ENCODE measurements around the gene TANK.
"Not testable (repeated sequence)": the region's sequence is repeated elsewhere in the genome, so short reads cannot be mapped to it uniquely, and the experiment has no call there.

Gene TANK

DNA sequence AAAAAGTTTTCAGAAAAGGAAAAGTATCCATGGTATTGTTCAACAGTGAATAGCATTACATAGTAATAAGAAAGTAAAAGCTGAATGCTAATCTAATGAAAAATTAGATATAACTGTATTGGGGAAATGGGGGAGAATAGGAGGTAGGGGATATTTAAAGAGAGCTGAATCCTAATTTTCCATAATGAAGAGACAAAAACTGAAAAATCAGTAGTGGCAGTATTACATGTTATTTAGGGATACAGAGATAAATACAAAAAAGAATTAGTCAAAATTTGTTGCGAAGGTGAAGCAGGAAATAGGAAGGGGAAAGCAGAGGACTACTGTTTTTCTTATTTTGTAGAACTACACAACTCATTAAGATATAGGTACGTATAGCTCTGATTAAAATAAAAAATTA is 9.1 kb downstream of the TANK start:
- DNase-seq: no peak

DNA sequence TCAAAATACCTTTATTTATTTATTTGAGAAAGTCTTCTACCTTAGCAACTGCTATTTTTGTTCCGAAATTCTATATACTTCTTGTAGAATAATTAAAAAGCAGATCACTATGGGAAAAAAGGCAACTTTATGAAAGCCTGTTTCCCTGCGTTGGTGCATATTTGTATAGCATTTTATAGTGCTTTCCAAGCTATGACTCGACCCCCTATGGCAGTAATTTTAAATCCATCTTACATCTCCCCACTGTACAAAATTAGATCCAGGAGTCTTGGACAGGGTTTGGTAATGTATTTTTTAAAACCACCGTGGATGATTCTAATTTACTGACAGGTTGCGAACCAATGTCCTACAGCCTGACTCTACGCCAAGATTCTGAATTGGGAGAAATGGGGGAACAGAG is 10.1 kb downstream of the TANK start:
- no peak for DNase-seq

DNA sequence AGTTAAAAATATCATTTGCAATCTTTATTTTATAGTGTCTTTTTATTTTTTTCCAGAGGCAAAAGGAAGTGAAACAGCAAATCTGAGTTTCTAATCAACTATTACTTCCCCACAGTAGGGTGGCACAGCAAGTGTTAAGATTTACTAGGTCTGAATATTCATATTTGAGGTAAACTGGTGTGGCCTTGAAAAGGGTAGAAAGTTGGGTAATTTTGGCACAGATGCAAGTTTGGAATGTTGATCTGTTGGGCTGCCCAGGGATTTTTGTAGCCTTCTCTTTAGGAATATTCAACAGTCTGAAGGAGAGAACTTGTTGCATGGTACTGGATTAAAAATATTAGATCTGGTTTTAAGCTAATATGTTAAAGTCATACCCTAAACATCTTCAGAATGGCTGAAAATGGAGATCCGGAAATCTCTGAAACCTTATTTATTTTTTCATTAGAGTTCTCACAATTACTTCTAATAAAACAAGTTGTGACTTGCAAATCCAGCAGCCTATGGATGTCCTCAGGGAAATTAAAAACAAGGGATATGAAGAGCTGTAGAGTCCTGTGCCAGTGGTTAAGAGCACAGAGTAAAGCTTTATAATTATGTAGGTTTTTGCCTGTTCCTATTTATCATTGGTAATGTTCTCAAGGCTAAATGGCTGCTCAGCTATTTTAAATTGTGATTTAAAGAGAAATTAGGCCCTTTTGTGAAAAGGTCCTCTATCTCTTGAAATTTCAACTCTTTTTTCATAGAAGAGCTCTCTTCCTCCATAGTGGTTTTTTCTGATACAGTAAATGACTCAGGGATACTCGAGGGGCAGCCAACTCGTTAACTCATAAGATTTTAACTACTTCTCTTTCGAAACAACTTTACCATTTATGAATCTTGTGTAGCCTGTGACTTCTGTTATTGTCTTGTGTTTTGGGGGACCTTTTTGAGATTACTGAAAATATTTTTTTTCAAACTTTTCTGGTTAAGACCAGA is 11.0 kb downstream of the TANK start:
- peak in 1 of 5 experiments; percentile 74 for DNase-seq

DNA sequence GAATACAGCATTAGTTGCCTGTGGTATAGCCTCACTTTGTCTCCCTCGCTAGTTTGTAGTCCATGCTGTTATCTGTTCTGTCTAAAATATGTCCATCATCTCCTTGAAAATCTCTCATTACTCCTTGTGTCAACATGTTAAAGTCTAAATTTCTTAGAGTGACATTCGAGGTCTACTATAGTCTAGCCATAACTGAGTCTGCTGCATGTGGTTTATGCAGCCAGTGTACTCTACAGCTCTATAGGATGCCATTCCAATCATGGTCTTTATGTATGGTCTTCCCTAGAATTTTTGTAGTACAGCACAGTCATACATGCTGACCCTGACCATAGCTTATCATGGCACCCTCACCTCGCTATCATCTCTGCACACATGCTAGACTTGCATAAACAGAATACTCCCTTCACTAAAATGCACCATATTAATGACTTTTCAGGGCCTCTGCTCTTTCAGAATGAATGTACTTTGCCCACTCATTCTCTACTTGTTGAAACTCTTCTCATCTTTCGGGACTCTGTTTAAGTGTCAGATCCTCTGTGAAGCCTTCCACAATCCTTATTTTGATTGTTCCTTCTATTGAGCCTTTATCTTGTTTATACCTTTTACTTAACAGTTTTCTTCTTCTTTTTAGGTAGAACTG is 12.8 kb downstream of the TANK start:
- peak in 1 of 5 experiments; percentile 56 for DNase-seq

DNA sequence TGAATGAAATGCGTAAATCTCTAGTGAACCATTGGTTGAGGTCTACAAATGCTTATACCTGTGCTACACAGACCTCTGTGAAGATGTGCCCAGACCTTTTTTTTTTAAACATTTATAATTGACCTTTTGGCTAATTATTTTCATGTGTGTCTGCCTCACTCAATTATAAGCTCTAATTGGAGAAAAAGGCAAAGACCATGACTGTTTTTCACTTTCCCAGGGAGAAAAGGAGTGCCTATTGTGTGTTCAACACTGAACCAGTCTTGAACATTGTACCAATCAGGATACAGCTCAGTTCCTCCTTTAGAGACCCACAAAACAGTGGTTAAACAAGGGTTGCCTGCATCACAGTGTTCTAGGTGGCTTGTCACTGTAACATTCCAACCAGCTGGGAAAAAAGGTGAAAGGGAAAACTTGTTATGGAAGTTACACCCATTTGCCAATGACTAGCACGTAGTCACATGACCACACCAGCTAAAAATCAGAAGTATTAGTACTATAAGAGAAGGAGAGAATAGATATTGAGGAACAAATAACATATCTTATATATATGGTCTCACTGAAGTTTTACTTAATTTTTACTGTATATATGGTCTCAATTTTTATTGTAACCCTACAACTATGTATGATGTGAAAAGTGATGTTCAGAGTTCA is 13.4 kb downstream of the TANK start:
- DNase-seq: no peak

DNA sequence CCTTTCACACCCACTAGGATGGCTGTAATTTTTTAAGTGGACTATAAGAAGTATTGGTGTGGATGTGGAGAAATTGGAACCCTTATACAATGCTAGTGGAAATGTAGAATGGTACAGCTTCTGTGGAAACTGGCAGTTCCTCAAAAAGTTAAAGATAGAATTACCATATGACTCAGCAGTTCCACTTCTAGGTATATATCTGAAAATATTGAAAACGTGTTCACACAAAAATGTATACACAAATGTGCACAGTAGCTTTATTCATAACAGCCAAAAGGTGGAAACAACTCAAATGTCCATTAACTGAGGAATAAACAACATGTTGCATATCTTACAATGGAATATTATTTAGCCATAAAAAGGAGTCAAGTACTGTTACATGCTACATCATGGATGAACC is 17.7 kb downstream of the TANK start:
- no peak for DNase-seq

DNA sequence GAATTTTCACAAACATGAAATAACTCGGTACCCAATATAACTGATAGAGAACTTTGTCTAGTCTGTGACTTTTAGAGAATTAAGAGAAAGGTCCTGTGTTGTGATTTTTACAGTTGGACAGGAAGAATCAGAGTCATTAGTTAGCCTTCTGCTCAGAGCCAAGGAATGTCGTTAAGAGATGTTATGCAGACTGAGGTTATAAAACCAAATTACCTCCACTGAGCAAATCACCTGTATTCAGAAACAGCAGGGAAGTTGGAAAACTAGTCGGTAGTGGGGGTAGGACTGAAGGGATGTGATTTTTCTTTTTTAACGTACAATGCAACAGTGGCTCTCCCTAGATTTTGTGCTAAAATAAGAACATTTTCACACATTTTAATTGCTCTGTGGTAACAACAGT is 18.5 kb downstream of the TANK start:
- no peak for DNase-seq

DNA sequence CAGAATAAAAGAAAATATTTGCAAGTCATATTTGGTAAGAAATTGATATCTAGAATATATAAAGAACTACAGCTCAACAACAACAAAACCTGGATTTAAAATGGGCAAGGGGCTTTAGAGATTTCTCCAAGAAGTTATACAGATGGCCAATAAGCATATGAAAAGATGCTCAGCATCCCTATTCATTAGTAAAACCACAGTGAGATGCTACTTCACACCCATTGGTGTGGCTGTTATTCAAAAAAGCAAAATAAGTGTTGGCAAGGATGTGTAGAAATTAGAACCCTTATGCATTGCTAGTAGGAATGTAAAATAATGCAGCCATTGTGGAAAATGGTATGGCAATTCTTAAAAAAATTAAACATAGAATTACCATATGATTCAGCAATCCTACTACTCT is 29.8 kb downstream of the TANK start:
- no peak for DNase-seq

DNA sequence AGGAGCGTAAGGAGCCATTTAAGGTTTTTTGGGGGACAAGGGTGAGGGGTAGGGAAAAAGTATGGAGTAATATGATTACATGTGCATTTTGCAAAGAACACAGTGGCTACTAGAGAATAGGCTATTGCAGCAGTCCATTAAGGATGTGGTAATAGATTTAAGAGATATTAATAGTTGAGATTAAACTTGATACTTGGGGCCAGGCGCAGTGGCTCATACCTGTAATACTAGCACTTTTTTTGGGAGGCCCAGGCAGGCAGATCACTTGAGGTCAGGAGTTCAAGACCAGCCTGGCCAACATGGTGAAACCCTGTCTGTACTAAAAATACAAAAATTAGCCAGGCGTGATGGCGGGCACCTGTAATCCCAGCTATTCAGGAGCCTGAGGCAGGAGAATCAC is 35.4 kb downstream of the TANK start:
- DNase-seq: not testable (repeated sequence)

DNA sequence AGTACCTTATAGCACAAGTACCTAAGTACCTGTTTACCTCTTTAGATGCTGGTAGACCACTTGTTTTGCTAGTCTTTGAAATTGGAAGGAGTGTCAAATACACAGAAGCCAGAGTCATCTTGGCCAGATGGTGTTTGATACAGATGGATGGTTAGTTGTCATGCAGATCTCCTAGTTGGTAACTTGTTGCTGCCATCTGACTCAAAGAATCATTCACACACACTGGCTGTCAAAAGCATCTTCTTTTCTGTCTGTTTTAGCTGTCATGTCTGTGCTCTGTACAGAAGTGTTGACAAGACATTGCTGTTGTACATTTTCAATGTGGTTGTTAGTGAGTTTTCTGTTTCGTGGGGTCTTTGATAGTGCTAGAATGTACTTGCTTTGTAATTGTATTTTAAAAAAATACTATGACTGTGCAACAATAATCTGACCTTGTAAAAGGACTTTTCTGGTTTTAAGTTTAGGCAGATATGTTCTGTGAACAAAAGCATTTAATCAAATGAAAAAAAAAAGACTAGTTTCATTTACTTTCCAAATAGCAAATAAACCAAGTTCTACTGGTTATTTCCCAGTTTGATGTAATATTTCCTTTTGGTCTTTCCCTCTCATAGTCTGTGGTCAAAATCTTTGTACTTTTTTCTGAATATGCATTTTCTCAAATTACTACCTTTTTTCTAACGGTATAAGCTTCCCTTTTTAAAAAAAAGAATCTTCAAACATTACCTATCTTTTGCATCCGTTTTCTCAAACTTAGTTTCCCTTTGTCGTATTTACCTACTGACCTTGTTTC is 39.9 kb downstream of the TANK start:
- DNase-seq: peak in 1 of 5 experiments; percentile 84

DNA sequence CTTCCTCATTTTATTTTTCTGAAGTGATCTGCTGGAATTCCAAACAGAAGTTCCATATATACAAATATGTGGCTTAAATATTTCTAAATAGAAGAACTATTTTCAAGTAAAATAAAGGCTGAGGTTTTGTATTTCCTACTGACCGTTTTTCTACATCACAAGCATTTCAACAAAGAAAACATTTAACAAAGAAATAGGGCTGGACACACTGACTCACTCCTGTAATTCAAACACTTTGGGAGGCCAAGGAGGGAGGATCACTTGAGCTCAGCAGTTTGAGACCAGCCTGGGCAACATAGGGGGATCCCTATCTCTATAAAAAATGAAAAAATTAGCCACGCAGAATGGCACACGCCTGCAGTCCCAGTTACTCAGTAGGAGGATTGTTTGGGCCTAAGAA is 44.6 kb downstream of the TANK start:
- DNase-seq: no peak

DNA sequence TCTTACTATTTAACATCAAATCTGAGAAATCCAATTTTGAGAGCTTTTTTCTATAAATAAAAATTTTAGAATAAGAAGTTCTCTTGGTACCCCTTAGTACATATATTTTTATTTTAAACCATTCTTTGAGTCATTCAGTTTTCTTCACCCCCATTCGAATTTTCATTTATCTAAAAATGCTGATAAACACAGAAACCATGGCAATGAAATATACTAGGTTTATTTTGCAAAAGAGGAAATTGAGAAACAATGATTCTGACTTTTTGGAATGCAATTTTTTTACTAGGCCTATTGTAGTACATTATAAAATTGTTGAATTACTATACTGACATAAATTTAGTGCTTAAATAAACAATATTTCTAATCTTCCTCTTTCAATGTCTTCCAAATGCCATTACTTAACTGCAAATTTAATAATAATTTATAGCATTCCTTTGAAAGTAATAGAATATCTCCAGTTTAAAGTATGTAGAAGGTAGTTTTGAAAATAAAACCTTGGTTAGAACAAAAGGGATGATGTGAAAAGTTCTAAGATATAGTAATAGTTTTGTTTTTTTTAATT is 46.3 kb downstream of the TANK start:
- no peak for DNase-seq

DNA sequence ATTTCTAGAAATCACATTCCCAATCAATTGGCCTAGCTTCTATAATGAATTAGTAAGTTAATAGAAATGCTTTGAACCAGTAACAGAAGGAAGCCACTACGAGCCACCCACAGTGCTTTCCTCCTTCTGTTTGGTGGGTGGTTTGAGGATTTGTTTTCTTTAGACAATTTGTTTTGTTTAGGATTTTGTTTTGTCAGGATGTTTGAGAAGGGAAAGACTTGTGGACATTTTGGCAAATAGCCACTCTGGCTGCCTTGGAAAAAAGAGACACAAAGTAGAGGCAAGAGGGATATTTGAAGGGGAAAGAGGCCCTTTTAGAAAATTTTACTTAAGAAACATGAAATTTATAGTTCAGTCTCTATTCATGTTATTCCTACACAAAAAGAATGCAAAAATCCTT is 47.7 kb downstream of the TANK start:
- no peak for DNase-seq

DNA sequence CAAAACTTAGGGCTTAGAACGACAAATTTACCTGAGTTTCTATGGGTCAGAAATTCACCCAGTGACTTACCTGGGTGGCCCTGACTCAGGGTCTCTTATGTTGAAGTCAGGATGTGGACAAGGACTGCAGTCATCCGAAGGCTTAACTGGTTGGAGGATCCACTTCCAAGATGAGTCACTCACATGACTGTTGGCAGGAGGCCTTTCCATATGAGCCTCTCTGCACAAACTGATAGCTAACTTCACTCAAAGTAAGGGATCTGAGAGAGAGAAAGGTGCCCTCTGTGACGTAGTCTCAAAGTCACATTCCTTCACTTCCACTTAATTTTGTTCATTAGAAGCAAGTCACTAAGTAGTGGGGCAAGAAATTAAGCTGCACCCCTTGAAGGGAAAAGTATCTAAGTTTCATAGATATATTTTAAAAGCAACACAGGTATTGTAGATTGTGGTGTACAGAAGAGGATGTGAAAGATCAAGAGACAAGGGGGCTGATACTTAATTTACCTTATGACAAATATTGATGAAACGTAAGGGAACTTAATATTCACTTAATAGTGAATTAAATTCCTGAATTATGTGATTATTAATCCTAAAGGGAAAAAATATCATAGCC is 48.4 kb downstream of the TANK start:
- peak in 1 of 5 experiments; percentile 49 for DNase-seq

DNA sequence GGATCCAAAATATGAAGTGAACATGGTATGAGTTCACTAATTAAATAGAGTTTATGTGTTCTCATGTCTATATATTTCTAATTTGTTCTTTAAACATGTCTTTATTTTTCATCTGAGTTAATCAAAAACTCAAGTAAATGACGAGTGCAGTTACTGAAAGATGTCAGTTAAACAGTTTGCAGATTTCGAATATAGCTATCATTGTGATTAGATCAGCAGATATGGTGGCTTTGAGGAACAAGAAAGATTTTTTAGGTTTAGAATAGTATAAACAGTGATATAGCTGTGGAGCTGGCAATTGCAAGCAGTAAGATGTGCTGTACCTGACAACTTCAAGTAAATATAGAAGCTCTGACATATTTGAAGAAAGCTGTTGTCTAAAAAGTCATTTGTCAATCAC is 49.7 kb downstream of the TANK start:
- DNase-seq: no peak

DNA sequence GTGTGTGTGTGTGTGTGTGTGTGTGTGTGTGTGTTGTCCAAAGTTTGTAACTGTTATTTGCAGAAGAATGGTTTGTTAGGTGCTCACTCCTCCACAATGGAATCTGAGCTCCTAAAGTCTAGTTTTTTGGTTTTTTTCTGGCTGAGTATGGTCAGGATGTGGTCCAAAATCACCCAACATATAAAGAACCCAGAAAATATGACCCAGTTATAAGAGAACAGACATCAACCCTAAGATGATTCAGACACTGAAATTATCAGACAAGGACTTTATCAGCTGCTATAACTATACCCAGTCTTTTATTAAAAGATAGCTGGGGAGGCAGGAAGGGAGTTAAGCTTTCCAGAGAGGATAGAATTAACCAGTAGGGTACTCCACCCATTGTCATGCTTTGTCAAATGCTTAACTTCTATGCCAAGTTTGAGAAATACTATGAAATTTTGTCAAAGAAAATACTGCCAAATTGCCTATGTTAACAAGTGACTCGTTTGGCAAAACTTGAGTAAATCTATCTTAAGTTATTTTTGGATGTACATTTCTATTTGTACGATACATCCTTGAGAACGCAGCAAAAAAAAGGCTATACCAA is 57.5 kb downstream of the TANK start:
- no peak for DNase-seq

DNA sequence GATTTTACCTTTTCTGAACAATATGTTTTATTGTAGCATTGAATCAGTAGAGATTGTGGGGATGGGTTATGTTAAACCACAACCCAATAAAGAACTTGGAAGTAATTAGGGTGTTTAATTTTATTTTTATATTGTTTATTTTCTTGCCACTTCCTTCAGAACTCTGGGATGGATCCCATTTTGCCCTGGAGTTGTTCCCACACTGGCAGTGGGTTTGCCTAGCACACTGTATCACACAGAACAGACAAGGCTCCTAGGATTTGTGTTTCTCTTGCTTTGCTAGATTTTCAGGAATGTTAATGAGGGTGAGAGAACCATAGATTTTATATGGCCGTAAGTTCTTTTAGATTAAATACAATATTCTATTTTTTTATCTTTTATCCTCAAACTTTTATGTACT is 59.0 kb downstream of the TANK start:
- no peak for DNase-seq

DNA sequence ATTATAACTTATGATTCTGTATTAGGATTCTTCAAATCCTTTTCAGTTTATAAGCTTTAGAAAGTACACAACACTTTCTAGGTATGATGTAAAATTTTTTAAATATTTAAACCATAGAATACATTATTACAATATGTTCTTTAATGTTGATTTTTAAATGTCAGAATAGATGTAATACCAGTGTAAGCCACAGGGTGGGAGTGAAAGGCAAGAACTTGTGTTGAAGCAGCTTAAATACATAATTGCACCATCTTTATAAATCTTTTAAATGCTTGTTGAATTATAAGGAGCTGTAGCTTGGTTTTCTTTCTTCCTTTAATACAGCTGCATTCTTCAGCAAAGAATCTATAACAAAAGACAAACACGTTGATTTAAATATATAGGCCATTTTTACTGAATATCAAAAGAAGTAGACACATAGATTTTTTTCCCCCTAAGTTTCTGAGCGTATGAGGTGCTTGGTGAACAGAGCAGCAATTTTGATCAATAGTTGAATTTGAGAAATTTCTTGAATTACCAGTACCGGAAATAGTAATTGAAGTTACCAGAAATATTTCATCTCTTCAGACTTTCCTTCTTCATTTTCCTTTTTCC is 63.0 kb downstream of the TANK start:
- peak in 1 of 5 experiments; percentile 55 for DNase-seq

DNA sequence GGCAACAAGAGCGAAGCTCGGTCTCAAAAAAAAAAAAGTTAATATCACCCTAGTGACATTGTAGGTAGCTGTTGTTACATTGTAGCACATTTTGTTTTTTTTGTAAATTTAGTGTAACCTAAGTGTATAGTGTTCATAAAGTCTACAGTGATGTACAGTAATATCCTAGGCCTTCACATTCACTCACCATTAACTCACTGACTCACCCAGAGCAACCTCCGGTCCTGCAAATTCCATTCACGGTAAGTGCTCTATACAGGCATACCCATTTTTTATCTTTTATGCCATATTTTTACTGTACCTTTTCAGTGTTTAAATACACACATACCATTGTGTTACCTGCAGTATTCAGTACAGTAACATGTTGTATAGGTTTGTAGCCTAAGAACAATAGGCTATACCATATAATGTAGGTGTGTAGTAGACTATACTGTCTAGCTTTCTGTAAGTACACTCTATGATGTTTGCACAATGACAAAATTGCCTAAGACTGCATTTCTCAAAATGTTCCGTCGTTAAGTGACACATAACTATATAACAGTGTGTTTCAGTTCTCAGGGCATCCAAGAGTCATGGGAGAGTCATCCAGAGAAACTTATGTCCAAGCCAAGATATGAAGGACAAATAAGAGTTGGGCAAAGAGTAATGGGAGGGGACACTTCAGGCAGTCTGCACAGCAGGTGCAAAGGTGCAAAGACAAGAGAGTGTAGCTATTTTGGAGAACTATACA is 68.4 kb downstream of the TANK start:
- no peak for DNase-seq

DNA sequence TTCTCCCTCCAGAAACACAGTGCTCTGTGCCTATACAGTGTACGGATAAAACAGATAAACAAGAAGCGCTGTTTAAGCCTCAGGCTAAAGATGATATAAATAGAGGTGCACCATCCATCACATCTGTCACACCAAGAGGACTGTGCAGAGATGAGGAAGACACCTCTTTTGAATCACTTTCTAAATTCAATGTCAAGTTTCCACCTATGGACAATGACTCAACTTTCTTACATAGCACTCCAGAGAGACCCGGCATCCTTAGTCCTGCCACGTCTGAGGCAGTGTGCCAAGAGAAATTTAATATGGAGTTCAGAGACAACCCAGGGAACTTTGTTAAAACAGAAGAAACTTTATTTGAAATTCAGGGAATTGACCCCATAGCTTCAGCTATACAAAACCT is 70.7 kb downstream of the TANK start:
- DNase-seq: no peak

All from T-helper 2 cell (primary cell).